MM.1S (cell line): Measurements from ENCODE around the gene RRAGD.

Experiments used
- DNase-seq: peaks from one replicate; pipeline ENCODE4 v3.0.0-alpha.2; 2015
- H2AFZ ChIP-seq: fragments of 300-600 bp; sonication (generic); 2 replicates; pipeline ENCODE4 v1.6.0; 2016; ENCODE audit warnings: antibody characterized with exemption, low read length
- H3F3A ChIP-seq: fragments of 300-600 bp; sonication (generic); 2 replicates; pipeline ENCODE4 v1.6.1; 2016; ENCODE audit warnings: mild to moderate bottlenecking, antibody characterized with exemption, low read length, moderate library complexity, mixed read lengths; ENCODE audit not compliant: insufficient read depth
- H3K27ac ChIP-seq: fragments of 300-600 bp; sonication (generic); 2 replicates; pipeline ENCODE4 v1.5.1; 2016; ENCODE audit warnings: mild to moderate bottlenecking, low read length
- H3K27me3 ChIP-seq: fragments of 300-600 bp; sonication (generic); replicated peaks from 2 replicates; pipeline ENCODE4 v1.6.0; 2016; ENCODE audit warnings: low read length; ENCODE audit not compliant: insufficient read depth
- H3K36me3 ChIP-seq: fragments of 300-600 bp; sonication (generic); replicated peaks from 2 replicates; pipeline ENCODE4 v1.6.1; 2016; ENCODE audit warnings: mild to moderate bottlenecking, low read length, mixed read lengths; ENCODE audit not compliant: insufficient read depth
- H3K4me1 ChIP-seq: fragments of 300-600 bp; sonication (generic); 2 replicates; pipeline ENCODE4 v1.6.1; 2016; ENCODE audit warnings: low read length, mixed read lengths
- H3K4me2 ChIP-seq: fragments of 300-600 bp; sonication (generic); 2 replicates; pipeline ENCODE4 v1.6.0; 2016; ENCODE audit warnings: low read depth, low read length
- H3K4me3 ChIP-seq: fragments of 300-600 bp; sonication (generic); 2 replicates; pipeline ENCODE4 v1.5.1; 2016; ENCODE audit warnings: low read length, mixed read lengths
- H3K79me2 ChIP-seq: fragments of 300-600 bp; sonication (generic); 2 replicates; pipeline ENCODE4 v1.6.1; 2016; ENCODE audit warnings: mixed run types, low read length, mixed read lengths
- H3K9ac ChIP-seq: fragments of 300-600 bp; sonication (generic); 2 replicates; pipeline ENCODE4 v1.6.1; 2016; ENCODE audit warnings: low read length, mixed read lengths
- H3K9me2 ChIP-seq: fragments of 300-600 bp; sonication (generic); replicated peaks from 2 replicates; pipeline ENCODE4 v1.6.1; 2016; ENCODE audit warnings: mild to moderate bottlenecking, low read length, mixed read lengths; ENCODE audit not compliant: insufficient read depth
- H3K9me3 ChIP-seq: fragments of 300-600 bp; sonication (generic); replicated peaks from 2 replicates; pipeline ENCODE4 v1.6.1; 2016; ENCODE audit warnings: mild to moderate bottlenecking, low read length, mixed read lengths; ENCODE audit not compliant: insufficient read depth
- H4K20me1 ChIP-seq: fragments of 300-600 bp; sonication (generic); 2 replicates; pipeline ENCODE4 v1.6.1; 2016; ENCODE audit warnings: mild to moderate bottlenecking, low read length, moderate library complexity, mixed read lengths; ENCODE audit not compliant: insufficient read depth
- EZH2 ChIP-seq: fragments of 300-600 bp; sonication (generic); optimal IDR thresholded peaks from 2 replicates; pipeline ENCODE3; 2017; ENCODE audit warnings: low read depth, mild to moderate bottlenecking, antibody characterized with exemption, low read length, mixed read lengths
- EZH2phosphoT487 ChIP-seq: fragments of 300-600 bp; sonication (generic); IDR thresholded peaks from 2 replicates; pipeline ENCODE4 v1.6.1; 2018; ENCODE audit warnings: antibody characterized with exemption, low read length
- TF ChIP-seq, protein P1 (sequence below): fragments of 300-600 bp; sonication (generic); IDR thresholded peaks from 2 replicates; pipeline ENCODE4 v1.5.1; 2016; ENCODE audit warnings: antibody characterized with exemption, low read length, mixed read lengths

Gene RRAGD

DNA sequence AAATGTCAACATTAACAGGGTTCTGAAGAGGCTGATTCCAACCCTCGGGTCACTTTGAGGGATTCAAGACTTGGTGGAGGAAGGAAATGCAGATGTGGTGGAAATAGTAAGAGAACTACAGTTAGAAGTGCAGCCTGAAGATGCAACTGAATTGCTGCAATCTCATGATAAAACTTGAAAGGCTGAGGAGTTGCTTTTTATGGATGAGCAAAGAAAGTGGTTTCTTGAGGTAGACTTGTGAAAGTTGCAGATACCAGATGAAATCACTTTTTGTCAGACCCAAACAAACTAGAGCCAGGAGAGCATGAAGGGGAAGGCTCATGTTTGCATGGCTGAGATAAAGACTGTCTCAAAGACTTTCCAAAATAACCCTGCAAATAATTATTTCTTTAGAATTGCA is 37.1 kb upstream of the RRAGD start:
- no peaks in the 10 kb centered on the region for H3K9me2 ChIP-seq
- H3K27me3 ChIP-seq: no peaks in the 10 kb centered on the region
- no peak overlapping the region for H3K9ac ChIP-seq
- no peaks in the 10 kb centered on the region for H3K79me2 ChIP-seq
- no peaks in the 10 kb centered on the region for H3K9me3 ChIP-seq
- DNase-seq: no peak
- no peak overlapping the region for H3K27ac ChIP-seq
- H3K4me1 ChIP-seq: no peaks in the 10 kb centered on the region
- H3F3A ChIP-seq: no peaks in the 10 kb centered on the region
- H3K4me3 ChIP-seq: no peak overlapping the region
- no peak overlapping the region for H2AFZ ChIP-seq
- TF ChIP-seq, protein P1, sequence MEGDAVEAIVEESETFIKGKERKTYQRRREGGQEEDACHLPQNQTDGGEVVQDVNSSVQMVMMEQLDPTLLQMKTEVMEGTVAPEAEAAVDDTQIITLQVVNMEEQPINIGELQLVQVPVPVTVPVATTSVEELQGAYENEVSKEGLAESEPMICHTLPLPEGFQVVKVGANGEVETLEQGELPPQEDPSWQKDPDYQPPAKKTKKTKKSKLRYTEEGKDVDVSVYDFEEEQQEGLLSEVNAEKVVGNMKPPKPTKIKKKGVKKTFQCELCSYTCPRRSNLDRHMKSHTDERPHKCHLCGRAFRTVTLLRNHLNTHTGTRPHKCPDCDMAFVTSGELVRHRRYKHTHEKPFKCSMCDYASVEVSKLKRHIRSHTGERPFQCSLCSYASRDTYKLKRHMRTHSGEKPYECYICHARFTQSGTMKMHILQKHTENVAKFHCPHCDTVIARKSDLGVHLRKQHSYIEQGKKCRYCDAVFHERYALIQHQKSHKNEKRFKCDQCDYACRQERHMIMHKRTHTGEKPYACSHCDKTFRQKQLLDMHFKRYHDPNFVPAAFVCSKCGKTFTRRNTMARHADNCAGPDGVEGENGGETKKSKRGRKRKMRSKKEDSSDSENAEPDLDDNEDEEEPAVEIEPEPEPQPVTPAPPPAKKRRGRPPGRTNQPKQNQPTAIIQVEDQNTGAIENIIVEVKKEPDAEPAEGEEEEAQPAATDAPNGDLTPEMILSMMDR: no peak
- TF ChIP-seq EZH2phosphoT487 (no peak), EZH2 (no peak)
- H3K4me2 ChIP-seq: no peak overlapping the region
- H4K20me1 ChIP-seq: no peaks in the 10 kb centered on the region
- no peaks in the 10 kb centered on the region for H3K36me3 ChIP-seq

DNA sequence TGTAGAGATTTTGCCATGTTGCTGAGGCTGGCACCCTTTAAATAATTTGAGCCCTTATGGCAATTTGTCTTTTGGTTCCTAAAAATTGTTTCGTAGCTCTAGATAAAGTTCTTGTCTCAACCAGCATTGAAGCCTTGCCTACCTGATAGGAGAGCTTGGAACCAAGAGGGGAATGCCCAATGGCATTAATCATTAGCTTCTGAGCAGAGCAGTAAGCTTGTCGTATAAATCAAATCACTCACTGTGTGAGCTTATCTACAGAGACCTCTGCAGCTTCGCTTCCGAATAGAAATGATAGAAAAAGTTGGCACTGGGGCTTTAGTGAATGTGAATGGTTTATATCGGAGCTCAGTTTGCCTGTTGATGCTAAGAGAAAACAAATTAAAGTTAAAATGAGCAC is 31.6 kb upstream of the RRAGD start:
- no peaks in the 10 kb centered on the region for H3K36me3 ChIP-seq
- H3K9ac ChIP-seq: no peak overlapping the region
- no peaks in the 10 kb centered on the region for H3F3A ChIP-seq
- H3K79me2 ChIP-seq: no peaks in the 10 kb centered on the region
- no peak for DNase-seq
- H3K4me3 ChIP-seq: no peak overlapping the region
- TF ChIP-seq EZH2 (no peak), EZH2phosphoT487 (no peak)
- TF ChIP-seq, protein P1: no peak
- H3K27me3 ChIP-seq: no peaks in the 10 kb centered on the region
- H3K4me2 ChIP-seq: no peak overlapping the region
- no peaks in the 10 kb centered on the region for H3K4me1 ChIP-seq
- H3K9me2 ChIP-seq: no peaks in the 10 kb centered on the region
- no peaks in the 10 kb centered on the region for H4K20me1 ChIP-seq
- no peak overlapping the region for H2AFZ ChIP-seq
- H3K27ac ChIP-seq: no peak overlapping the region
- no peaks in the 10 kb centered on the region for H3K9me3 ChIP-seq

DNA sequence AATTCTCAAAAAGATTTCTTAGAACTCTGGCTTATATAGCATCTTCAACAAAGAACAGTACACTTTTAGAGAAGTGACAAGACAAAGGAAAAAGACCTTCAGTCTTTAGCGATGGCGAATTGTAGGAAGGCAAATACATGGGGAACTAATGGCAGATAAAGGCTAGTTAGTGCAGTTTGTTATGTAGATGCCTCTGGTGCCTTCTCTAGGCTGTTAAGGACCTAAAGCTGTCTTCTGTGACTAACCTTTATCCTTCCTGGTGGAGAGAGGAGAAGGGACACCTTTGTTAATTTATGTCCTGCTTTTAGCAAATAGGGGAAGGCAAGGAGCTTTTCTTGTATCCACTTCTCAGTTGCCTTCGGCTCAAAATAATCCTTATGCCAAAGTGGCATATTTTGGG is 28.1 kb upstream of the RRAGD start:
- Histone ChIP-seq H3K27me3 (no peaks in the 10 kb centered on the region), H3K9ac (no peak overlapping the region), H3K4me1 (0 out of 2 replicates have a peak, but pooled peaks cover 5% of the 10 kb centered on the region), H3K4me2 (no peak overlapping the region), H3K79me2 (no peaks in the 10 kb centered on the region), H3K9me2 (no peaks in the 10 kb centered on the region), H4K20me1 (no peaks in the 10 kb centered on the region), H3K36me3 (no peaks in the 10 kb centered on the region), H3K27ac (no peak overlapping the region), H3K9me3 (no peaks in the 10 kb centered on the region), H3F3A (no peaks in the 10 kb centered on the region), H2AFZ (no peak overlapping the region), H3K4me3 (no peak overlapping the region)
- TF ChIP-seq, protein P1: no peak
- TF ChIP-seq EZH2phosphoT487 (no peak), EZH2 (no peak)
- DNase-seq: no peak
